Measurements from ENCODE around the gene DNM3.

DNM3 gene

DNA sequence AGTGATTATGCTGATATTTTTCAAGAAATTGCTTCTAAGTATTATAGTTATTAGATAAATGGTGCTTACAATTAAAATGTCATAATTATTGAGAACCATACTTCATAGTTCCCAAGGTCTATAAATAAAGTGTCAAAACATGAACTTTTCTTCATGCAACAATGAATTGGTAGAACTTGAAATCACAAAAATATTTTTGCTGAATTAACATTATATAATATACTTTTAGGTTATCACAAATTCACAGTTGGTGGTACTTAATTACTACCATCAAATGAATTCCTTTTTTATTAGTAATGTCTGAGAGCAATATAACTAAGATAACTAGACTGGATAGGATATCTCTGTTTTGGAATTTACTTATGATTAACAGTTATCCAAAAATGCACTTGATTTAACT, 4.7 kb downstream of the DNM3 start:
- no peak for TF ChIP-seq HDGF (IDR thresholded peaks at IDR 0.05; ENCODE audit: borderline replicate concordance)
- ChIA-PET CTCF (no interaction called here), POLR2A (no interaction called here)
- no peak for DNase-seq (ENCODE audit: extremely low spot score)

DNA sequence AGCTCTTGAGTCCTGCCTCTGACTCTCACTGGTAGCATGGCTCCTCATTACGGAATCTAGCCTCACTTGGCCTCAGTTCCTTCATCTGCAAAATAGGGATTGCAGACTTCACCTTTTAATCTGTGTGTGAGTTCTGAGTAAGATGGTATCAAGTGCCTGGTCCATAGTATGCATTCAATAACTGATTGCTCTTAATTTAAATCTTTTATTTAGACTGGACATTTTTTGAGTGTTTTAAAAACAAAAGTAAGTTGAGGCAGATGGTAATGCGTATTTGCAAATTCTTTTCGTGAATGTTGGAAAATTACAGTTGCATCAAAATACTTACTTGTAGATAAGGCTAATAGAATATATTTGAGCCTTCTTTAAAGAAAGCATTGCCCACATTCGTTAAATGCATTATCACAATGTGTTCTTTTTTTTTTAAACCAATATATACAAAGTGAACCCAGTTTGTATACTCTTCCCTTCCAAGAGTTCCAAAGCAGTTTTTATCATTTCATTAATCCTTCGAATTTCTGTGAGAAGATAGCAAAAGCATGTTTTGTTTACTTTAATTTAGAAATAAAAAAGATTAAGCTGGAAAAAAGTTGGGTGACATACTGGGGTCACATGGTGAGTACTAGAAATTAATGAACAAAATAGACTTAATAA, 8.1 kb downstream of the DNM3 start:
- CTCF ChIA-PET = no interaction called here
- DNase-seq (ENCODE audit: extremely low spot score) = no peak
- POLR2A ChIA-PET = no interaction called here
- TF ChIP-seq L3MBTL2 (conservative IDR thresholded peaks at IDR 0.05) (no peak), SP1 (IDR thresholded peaks at IDR 0.05) (no peak), ZNF384 (IDR thresholded peaks at IDR 0.05) (no peak)

DNA sequence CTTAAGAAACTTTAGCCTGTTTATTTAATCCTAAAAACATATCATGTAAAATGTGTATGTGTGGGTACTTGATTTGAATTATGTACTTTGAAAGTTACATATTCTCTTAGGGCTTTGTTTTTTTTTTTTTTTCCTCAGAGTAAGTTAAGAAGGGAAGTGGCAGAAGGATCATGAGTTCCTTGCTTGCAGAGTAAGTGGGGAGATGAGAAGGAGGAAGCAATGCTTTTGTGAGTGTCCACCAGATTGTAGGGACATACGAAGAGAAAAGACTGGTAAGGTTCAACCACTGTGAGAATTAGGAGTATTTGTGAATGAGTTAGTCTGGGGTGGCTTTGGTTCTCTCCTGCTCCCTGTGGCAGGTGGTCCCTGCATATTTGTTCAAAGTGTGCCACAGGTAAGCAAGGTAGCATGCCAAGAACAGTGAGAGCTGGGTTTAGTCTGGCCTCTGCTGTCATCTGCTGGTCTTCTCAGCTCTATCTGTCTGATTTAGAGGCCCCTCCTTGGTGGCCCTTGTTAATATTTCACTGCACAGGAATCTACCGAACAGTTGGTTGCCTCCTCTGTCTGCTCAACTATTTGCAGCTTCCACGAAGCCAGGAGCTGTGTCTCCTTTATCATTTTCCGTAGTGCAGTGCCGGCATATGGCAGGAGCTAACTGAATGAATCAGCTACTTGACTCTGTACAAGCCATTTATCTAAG, 9.5 kb downstream of the DNM3 start:
- TF ChIP-seq ARNT (IDR thresholded peaks at IDR 0.05) (no peak), ELF4 (IDR thresholded peaks at IDR 0.05) (no peak), LEF1 (IDR thresholded peaks at IDR 0.05; ENCODE audit: borderline replicate concordance) (no peak)
- ChIA-PET CTCF (no interaction called here), POLR2A (no interaction called here)
- DNase-seq (ENCODE audit: extremely low spot score) = no peak

DNA sequence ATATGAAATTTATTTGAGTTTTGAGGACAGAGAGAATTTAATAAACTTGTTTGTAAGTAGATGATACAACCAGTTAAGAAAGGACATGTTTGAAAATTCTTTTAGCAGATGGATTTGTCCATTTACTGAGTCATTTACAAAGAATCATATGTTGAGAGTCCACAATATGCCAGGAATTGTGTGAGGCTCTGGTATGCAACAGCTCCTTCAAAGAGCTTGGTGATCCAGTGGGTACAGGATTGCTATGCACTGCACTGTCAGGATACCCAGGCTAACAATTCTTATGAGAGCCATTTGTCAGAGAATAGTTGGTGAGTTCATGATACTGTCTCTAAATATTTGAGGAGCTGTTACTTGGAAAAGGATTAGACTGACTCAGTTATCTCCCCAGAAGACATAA, 11.0 kb downstream of the DNM3 start:
- ChIA-PET CTCF (no interaction called here), POLR2A (no interaction called here)
- TF ChIP-seq FOXK2 (IDR thresholded peaks at IDR 0.05) (no peak), FOXM1 (IDR thresholded peaks at IDR 0.05; ENCODE audit: borderline replicate concordance) (no peak), NFRKB (IDR thresholded peaks at IDR 0.05) (no peak), FOXA1 (IDR thresholded peaks at IDR 0.05) (no peak), BHLHE40 (IDR thresholded peaks at IDR 0.05; ENCODE audit: borderline replicate concordance) (no peak), ZNF384 (IDR thresholded peaks at IDR 0.05) (no peak), ARNT (IDR thresholded peaks at IDR 0.05) (no peak), CTBP1 (IDR thresholded peaks at IDR 0.05; ENCODE audit: borderline replicate concordance) (no peak), L3MBTL2 (conservative IDR thresholded peaks at IDR 0.05) (no peak), ELF4 (IDR thresholded peaks at IDR 0.05) (no peak), SP1 (IDR thresholded peaks at IDR 0.05) (no peak), TARDBP (IDR thresholded peaks at IDR 0.05) (no peak)
- TF ChIP-seq, protein P1, sequence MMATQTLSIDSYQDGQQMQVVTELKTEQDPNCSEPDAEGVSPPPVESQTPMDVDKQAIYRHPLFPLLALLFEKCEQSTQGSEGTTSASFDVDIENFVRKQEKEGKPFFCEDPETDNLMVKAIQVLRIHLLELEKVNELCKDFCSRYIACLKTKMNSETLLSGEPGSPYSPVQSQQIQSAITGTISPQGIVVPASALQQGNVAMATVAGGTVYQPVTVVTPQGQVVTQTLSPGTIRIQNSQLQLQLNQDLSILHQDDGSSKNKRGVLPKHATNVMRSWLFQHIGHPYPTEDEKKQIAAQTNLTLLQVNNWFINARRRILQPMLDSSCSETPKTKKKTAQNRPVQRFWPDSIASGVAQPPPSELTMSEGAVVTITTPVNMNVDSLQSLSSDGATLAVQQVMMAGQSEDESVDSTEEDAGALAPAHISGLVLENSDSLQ (IDR thresholded peaks at IDR 0.05) = no peak
- no peak for DNase-seq (ENCODE audit: extremely low spot score)

DNA sequence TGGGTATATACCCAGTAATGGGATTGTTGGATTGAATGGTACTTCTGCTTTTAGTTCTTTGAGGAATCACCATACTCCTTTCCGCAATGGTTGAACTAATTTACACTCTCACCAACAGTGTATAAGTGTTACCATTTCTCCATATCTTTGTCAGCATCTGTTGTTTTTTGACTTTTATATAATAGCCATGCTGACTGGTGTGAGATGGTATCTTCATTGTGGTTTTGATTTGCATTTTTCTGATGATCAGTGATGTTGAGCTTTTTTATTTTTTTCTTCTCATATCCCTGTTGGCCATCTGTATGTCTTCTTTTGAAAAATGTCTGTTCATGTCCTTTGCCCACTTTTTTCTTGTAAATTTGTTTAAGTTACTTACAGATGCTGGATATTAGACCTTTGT, 14.1 kb downstream of the DNM3 start:
- TF ChIP-seq ZNF384 (IDR thresholded peaks at IDR 0.05) (no peak), BHLHE40 (IDR thresholded peaks at IDR 0.05; ENCODE audit: borderline replicate concordance) (no peak), L3MBTL2 (conservative IDR thresholded peaks at IDR 0.05) (no peak), SP1 (IDR thresholded peaks at IDR 0.05) (no peak), LEF1 (IDR thresholded peaks at IDR 0.05; ENCODE audit: borderline replicate concordance) (no peak), ELF4 (IDR thresholded peaks at IDR 0.05) (no peak), NFRKB (IDR thresholded peaks at IDR 0.05) (no peak), FOXK2 (IDR thresholded peaks at IDR 0.05) (no peak), ARNT (IDR thresholded peaks at IDR 0.05) (no peak), HDGF (IDR thresholded peaks at IDR 0.05; ENCODE audit: borderline replicate concordance) (no peak), FOXA1 (IDR thresholded peaks at IDR 0.05) (no peak), CTBP1 (IDR thresholded peaks at IDR 0.05; ENCODE audit: borderline replicate concordance) (no peak), SUZ12 (IDR thresholded peaks at IDR 0.05) (no peak), TARDBP (IDR thresholded peaks at IDR 0.05) (no peak), FOXM1 (IDR thresholded peaks at IDR 0.05; ENCODE audit: borderline replicate concordance) (no peak)
- TF ChIP-seq, protein P1 (IDR thresholded peaks at IDR 0.05) = no peak
- CTCF ChIA-PET = no interaction called here
- POLR2A ChIA-PET = no interaction called here
- DNase-seq (ENCODE audit: extremely low spot score) = no peak

DNA sequence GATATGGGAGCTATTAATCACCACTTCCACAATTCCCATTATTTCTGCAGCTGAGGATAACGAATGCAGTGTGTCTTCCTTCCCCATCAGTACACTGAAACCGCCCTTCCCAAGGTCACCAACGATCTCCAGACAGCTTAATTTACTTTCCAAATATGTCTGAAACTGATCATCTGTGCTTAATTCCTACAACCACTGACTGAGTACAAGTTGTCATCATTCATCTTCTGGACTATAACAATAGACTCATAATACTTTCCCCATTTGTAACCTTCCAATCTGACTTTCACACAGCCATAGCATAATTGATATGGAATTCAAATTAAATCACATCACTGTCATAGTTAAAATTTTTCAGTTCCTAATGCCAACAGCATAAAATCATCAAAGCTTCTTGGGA, 17.4 kb downstream of the DNM3 start:
- ChIA-PET CTCF (no interaction called here), POLR2A (no interaction called here)
- TF ChIP-seq BHLHE40 (IDR thresholded peaks at IDR 0.05; ENCODE audit: borderline replicate concordance) (no peak), TARDBP (IDR thresholded peaks at IDR 0.05) (no peak), ARNT (IDR thresholded peaks at IDR 0.05) (no peak), FOXA1 (IDR thresholded peaks at IDR 0.05) (no peak), LEF1 (IDR thresholded peaks at IDR 0.05; ENCODE audit: borderline replicate concordance) (no peak), NFRKB (IDR thresholded peaks at IDR 0.05) (no peak)
- DNase-seq (ENCODE audit: extremely low spot score) = no peak

DNA sequence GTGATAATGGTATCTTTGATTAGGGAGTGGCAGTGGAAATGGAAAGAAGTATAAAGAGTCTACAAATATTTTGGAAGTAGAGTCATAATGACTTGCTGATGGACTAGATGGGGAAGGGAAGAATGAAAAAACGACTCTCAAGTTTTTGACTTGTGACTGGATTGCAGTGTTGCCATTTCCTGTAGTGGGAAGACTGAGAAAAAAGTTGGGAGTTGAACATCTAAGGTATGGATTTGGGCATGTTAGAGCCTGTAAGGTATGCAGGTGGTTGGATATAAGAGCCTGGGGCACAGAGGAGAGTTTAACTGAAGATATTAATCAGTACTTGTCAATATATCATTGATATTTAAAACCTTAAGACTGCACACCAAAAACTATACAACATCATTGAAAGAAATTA, 19.4 kb downstream of the DNM3 start:
- ChIA-PET CTCF (no interaction called here), POLR2A (no interaction called here)
- no peak for TF ChIP-seq SP1 (IDR thresholded peaks at IDR 0.05)
- TF ChIP-seq FOXM1 (IDR thresholded peaks at IDR 0.05; ENCODE audit: borderline replicate concordance) = no peak
- TF ChIP-seq NFRKB (IDR thresholded peaks at IDR 0.05) = no peak
- no peak for TF ChIP-seq ELF4 (IDR thresholded peaks at IDR 0.05)
- DNase-seq (ENCODE audit: extremely low spot score) = no peak

DNA sequence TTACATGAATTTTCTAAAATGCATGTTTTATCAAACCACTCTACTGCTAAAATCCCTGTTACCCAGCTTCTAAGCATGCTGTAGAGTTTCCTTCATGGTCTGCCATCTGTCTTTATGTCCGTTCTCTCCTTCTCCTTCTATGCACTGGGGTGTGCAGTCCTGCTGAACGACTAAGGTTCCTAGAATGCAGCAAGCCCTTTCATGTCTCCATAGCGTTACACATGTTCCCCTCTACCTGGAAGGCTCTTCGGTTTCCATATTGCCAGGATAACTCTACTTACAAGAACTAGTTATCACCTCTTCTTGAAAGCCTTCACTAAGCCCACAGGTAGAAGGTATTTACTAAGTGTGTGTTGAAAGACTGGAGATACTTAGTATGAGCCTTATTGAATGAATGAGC, 22.2 kb downstream of the DNM3 start:
- ChIA-PET POLR2A (no interaction called here), CTCF (no interaction called here)
- TF ChIP-seq, protein P1 (IDR thresholded peaks at IDR 0.05) = no peak
- no peak for TF ChIP-seq FOXA1 (IDR thresholded peaks at IDR 0.05)
- no peak for TF ChIP-seq L3MBTL2 (conservative IDR thresholded peaks at IDR 0.05)
- no peak for TF ChIP-seq ELF4 (IDR thresholded peaks at IDR 0.05)
- no peak for TF ChIP-seq FOXM1 (IDR thresholded peaks at IDR 0.05; ENCODE audit: borderline replicate concordance)
- TF ChIP-seq FOXK2 (IDR thresholded peaks at IDR 0.05) = no peak
- no peak for TF ChIP-seq NFRKB (IDR thresholded peaks at IDR 0.05)
- no peak for TF ChIP-seq LEF1 (IDR thresholded peaks at IDR 0.05; ENCODE audit: borderline replicate concordance)
- TF ChIP-seq ZNF384 (IDR thresholded peaks at IDR 0.05) = no peak
- TF ChIP-seq TARDBP (IDR thresholded peaks at IDR 0.05) = no peak
- DNase-seq (ENCODE audit: extremely low spot score) = no peak
